Uterus (tissue), 4 donors: ENCODE results near the gene HSDL2. TPM values are rescaled to one million over a fixed set of nuclear protein-coding genes. Genes with fewer than 3 reads are reported as not detected.
"Not testable (repeated sequence)": the region's sequence is repeated elsewhere in the genome, so short reads cannot be mapped to it uniquely, and the experiment has no call there.

Experiments
- DNase-seq, 2 donors: peaks; one replicate each; pipeline ENCODE4 v3.0.0-alpha.2; 2019 to 2020
- H3K27ac ChIP-seq, 2 donors: fragments of 200-600 bp; sonication (generic); 1 replicate in 1 of 2; 2 replicates in 1 of 2; pipeline ENCODE4 v1.5.1; 2016 to 2018
- H3K27me3 ChIP-seq, 2 donors: fragments of 200-600 bp; sonication (generic); one replicate each; pipeline ENCODE4 v1.5.1; 2018 to 2019; ENCODE audit warnings: control low read depth in 1 of 2
- H3K36me3 ChIP-seq, 2 donors: fragments of 200-600 bp; sonication (generic); one replicate each; pipeline ENCODE4 v1.5.1; 2019; ENCODE audit warnings: control low read depth in 1 of 2
- H3K4me1 ChIP-seq, 2 donors: fragments of 200-600 bp; sonication (generic); one replicate each; pipeline ENCODE4 v1.5.1; 2018 to 2019; ENCODE audit warnings: control low read depth in 1 of 2
- H3K4me3 ChIP-seq, 2 donors: fragments of 200-600 bp; sonication (generic); 1 replicate in 1 of 2; 2 replicates in 1 of 2; pipeline ENCODE4 v1.5.1; 2018 to 2019; ENCODE audit warnings: mild to moderate bottlenecking in 1 of 2
- H3K9me3 ChIP-seq, 2 donors: fragments of 200-600 bp; sonication (generic); one replicate each; pipeline ENCODE4 v1.5.1; 2019; ENCODE audit warnings: control low read depth in 1 of 2
- POLR2A ChIP-seq, 2 donors: fragments of 450-650 bp; IDR thresholded peaks; one replicate each; pipeline ENCODE4 v1.6.1; 2016; ENCODE audit warnings: antibody characterized with exemption in 2 of 2, mild to moderate bottlenecking in 1 of 2, moderate library complexity in 1 of 2
- intact Hi-C: fragments of 100-400 bp; cut with DNase I; formaldehyde crosslinking; loops from one replicate; pipeline ENCODE4 v1.15.1; 2023; ENCODE audit warnings: low total_unique reads
- total RNA-seq, 4 donors: library from RNA; depleted of rRNA in 3 of 4; stranded (reverse); fragments of >200 nt in 3 of 4; gene quantifications; one replicate each; pipeline versions ENCODE4 v1.1.0 to v1.2.4, GENCODE V29; 2014 to 2023
- TF ChIP-seq, protein P1 (sequence below), 4 experiments: fragments of 200-600 bp in 2 of 4; fragments of 450-650 bp in 2 of 4; sonication (generic) in 2 of 4; IDR thresholded peaks; one replicate each; pipeline ENCODE4 v1.5.1; 2016 to 2019; ENCODE audit warnings: antibody characterized with exemption in 4 of 4, mild to moderate bottlenecking in 2 of 4, moderate library complexity in 1 of 4
- donor health status: DM: yes; HTN: yes; CAD: no.

The HSDL2 gene
- total RNA-seq, 4 donors from 2014 or later: 12.6 to 55.1 (median 39.1) TPM

DNA sequence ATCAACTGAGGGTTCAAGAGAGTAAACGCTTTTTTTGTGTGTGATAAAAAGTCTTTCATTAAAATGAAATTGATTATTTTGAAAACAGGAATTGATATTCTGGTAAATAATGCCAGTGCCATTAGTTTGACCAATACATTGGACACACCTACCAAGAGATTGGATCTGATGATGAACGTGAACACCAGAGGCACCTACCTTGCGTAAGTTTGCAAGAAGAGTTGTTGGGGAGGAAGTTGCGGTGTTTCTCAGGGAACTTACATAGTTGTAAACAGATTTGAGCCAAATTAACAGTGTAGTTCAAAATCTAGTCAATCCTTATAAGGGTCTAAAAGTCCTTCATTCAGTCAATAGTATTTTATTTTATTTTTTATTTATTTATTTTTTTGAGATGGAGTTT, 28.9 kb downstream of the HSDL2 start:
- Histone ChIP-seq H3K9me3 (no peaks in the 10 kb centered on the region), H3K27me3 (no peaks in the 10 kb centered on the region), H3K4me3 (no peak overlapping the region), H3K4me1 (no peaks in the 10 kb centered on the region), H3K36me3 (no peaks in the 10 kb centered on the region), H3K27ac (no peak overlapping the region)
- intact Hi-C loops: no loop called here
- no peak for DNase-seq
- TF ChIP-seq, protein P1, sequence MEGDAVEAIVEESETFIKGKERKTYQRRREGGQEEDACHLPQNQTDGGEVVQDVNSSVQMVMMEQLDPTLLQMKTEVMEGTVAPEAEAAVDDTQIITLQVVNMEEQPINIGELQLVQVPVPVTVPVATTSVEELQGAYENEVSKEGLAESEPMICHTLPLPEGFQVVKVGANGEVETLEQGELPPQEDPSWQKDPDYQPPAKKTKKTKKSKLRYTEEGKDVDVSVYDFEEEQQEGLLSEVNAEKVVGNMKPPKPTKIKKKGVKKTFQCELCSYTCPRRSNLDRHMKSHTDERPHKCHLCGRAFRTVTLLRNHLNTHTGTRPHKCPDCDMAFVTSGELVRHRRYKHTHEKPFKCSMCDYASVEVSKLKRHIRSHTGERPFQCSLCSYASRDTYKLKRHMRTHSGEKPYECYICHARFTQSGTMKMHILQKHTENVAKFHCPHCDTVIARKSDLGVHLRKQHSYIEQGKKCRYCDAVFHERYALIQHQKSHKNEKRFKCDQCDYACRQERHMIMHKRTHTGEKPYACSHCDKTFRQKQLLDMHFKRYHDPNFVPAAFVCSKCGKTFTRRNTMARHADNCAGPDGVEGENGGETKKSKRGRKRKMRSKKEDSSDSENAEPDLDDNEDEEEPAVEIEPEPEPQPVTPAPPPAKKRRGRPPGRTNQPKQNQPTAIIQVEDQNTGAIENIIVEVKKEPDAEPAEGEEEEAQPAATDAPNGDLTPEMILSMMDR (IDR thresholded peaks at IDR 0.05): no peak
- TF ChIP-seq POLR2A (IDR thresholded peaks at IDR 0.05): no peak

GRCh38 chr9:112409758-112410157, 29.9 kb downstream of the HSDL2 start:
- no peak for TF ChIP-seq POLR2A (IDR thresholded peaks at IDR 0.05)
- TF ChIP-seq, protein P1 (IDR thresholded peaks at IDR 0.05): no peak
- H3K27ac ChIP-seq: no peak overlapping the region
- H3K27me3 ChIP-seq: no peaks in the 10 kb centered on the region
- DNase-seq: no peak
- no peaks in the 10 kb centered on the region for H3K4me1 ChIP-seq
- no peak overlapping the region for H3K4me3 ChIP-seq
- no peaks in the 10 kb centered on the region for H3K9me3 ChIP-seq
- H3K36me3 ChIP-seq: no peaks in the 10 kb centered on the region
- intact Hi-C loops: no loop called here

DNA sequence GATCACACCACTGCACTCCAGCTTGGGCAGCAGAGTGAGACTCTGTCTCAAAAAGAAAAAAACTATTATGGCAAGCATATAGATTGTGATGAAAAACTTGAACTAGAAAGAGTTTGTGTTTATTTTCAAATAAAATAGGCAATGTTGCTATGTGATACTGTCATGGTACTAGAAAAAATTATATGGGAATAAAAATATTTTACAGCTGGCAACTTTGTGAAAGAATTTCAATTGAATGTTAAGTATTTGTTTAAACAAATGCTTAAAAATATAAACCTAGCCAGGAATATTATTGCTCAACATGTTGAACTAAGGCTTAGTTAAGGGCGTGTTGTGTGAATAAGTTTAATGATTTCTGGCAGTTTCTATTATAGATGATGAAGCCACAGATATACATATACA, 31.7 kb downstream of the HSDL2 start:
- Histone ChIP-seq H3K4me1 (no peaks in the 10 kb centered on the region), H3K4me3 (no peak overlapping the region), H3K9me3 (no peaks in the 10 kb centered on the region), H3K36me3 (no peaks in the 10 kb centered on the region), H3K27ac (no peak overlapping the region), H3K27me3 (no peaks in the 10 kb centered on the region)
- no peak for DNase-seq
- TF ChIP-seq POLR2A (IDR thresholded peaks at IDR 0.05): no peak
- TF ChIP-seq, protein P1 (IDR thresholded peaks at IDR 0.05): no peak
- intact Hi-C loops: no loop called here

DNA sequence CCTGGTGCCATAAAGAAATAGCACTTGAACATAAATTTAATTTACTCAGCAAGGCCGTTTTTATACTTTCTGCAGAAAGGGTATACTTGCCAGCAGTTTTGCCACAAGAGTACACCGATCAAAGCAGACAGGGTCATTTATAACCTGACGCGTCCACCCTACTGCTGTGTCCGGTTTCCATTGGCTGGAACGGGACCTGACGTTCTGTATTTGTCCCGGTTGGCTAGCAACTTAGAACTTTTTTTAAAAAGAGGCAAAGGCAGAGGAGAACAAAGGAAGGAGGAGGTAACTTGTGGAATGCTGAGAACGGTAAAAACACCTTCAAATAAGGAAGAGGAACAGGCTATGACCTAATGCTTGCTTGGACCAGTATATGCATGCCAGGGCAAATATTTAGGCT, 33.8 kb downstream of the HSDL2 start:
- H3K27me3 ChIP-seq, DNase-seq, H3K4me1 ChIP-seq, H3K36me3 ChIP-seq, intact Hi-C loops, H3K9me3 ChIP-seq, H3K4me3 ChIP-seq, H3K27ac ChIP-seq: not testable (repeated sequence)

DNA sequence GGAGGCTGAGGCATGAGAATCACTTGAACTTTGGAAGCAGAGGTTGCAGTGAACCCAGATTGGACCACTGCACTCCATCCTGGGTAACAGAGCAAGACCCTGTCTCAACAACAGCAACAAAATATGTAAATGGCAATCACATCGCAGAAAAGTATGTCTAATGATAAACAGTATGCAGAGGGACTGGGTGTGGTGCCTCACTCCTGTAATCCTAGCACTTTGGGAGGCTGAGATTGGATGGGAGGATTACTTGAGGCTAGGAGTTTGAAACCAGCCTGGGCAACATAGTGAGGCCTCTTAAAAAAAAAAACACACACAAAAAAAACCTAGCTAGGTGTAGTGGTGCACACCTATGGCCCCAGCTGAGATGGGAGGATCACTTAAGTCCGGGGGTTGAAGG, 40.3 kb downstream of the HSDL2 start:
- Histone ChIP-seq H3K36me3 (no peaks in the 10 kb centered on the region), H3K27me3 (no peaks in the 10 kb centered on the region), H3K27ac (no peak overlapping the region), H3K9me3 (no peaks in the 10 kb centered on the region), H3K4me1 (no peaks in the 10 kb centered on the region), H3K4me3 (no peak overlapping the region)
- intact Hi-C loops: no loop called here
- DNase-seq: no peak
- no peak for TF ChIP-seq POLR2A (IDR thresholded peaks at IDR 0.05)
- TF ChIP-seq, protein P1 (IDR thresholded peaks at IDR 0.05): no peak

- no peak for TF ChIP-seq POLR2A (IDR thresholded peaks at IDR 0.05)
- TF ChIP-seq, protein P1 (IDR thresholded peaks at IDR 0.05): no peak
- intact Hi-C loops: no loop called here
- Histone ChIP-seq H3K36me3 (no peaks in the 10 kb centered on the region), H3K9me3 (no peaks in the 10 kb centered on the region), H3K27ac (no peak overlapping the region), H3K4me3 (no peak overlapping the region), H3K27me3 (no peaks in the 10 kb centered on the region), H3K4me1 (no peaks in the 10 kb centered on the region)
- no peak for DNase-seq
Measured at GRCh38 chr9:112421771-112422222, 41.9 kb downstream of the HSDL2 start.
